ENCODE data around the gene SASH3. TPM values are rescaled to one million over a fixed set of nuclear protein-coding genes. Genes with fewer than 3 reads are reported as not detected.
A peak's percentile ranks its signal among the peaks of the same experiment; 100 is the strongest.
"Not testable (repeated sequence)": the region's sequence is repeated elsewhere in the genome, so short reads cannot be mapped to it uniquely, and the experiment has no call there.

The SASH3 gene
- total RNA-seq, 1 donor from 2014 or later: not detected

- peak; percentile 79 for DNase-seq (ENCODE audit: low read depth)
- Histone ChIP-seq H3K27me3 (ENCODE audit: control insufficient read depth, insufficient read depth, low read length) (no peaks in the 10 kb centered on the region), H3K36me3 (ENCODE audit: control insufficient read depth, insufficient read depth, low read length) (no peaks in the 10 kb centered on the region), H3K4me3 (ENCODE audit: low read depth, low read length) (no peak overlapping the region)
- FAIRE-seq: no peak
- no peak for TF ChIP-seq CTCF (IDR thresholded peaks at IDR 0.05; ENCODE audit: insufficient read depth, low read length, severe bottlenecking)
These were observed 41.8 kb upstream of the SASH3 start for GRCh38 chrX:129737916-129738315.

- Histone ChIP-seq H3K27me3 (ENCODE audit: control insufficient read depth, insufficient read depth, low read length) (no peaks in the 10 kb centered on the region), H3K36me3 (ENCODE audit: control insufficient read depth, insufficient read depth, low read length) (no peaks in the 10 kb centered on the region), H3K4me3 (ENCODE audit: low read depth, low read length) (no peak within 1 kb of the TSS)
- no peak for FAIRE-seq
- no peak for TF ChIP-seq CTCF (IDR thresholded peaks at IDR 0.05; ENCODE audit: insufficient read depth, low read length, severe bottlenecking)
- DNase-seq (ENCODE audit: low read depth): no peak
These were observed 41.1 kb upstream of the SASH3 start, which contains the start of gene XPNPEP2 for GRCh38 chrX:129738466-129739308. TSS of gene XPNPEP2 (plus strand) at chrX:129738979. CDS start at chrX:129739214, 235 bp downstream.

GRCh38 chrX:129739578-129739977 lies 40.2 kb upstream of the SASH3 start:
- FAIRE-seq (peak; percentile 72), DNase-seq (ENCODE audit: low read depth) (no peak)
- no peak for TF ChIP-seq CTCF (IDR thresholded peaks at IDR 0.05; ENCODE audit: insufficient read depth, low read length, severe bottlenecking)
- no peaks in the 10 kb centered on the region for H3K36me3 ChIP-seq (ENCODE audit: control insufficient read depth, insufficient read depth, low read length)
- no peak overlapping the region for H3K4me3 ChIP-seq (ENCODE audit: low read depth, low read length)
- no peaks in the 10 kb centered on the region for H3K27me3 ChIP-seq (ENCODE audit: control insufficient read depth, insufficient read depth, low read length)

- TF ChIP-seq CTCF (IDR thresholded peaks at IDR 0.05; ENCODE audit: insufficient read depth, low read length, severe bottlenecking): no peak
- FAIRE-seq (no peak), DNase-seq (ENCODE audit: low read depth) (no peak)
- no peak overlapping the region for H3K4me3 ChIP-seq (ENCODE audit: low read depth, low read length)
- H3K27me3 ChIP-seq (ENCODE audit: control insufficient read depth, insufficient read depth, low read length): no peaks in the 10 kb centered on the region
- no peaks in the 10 kb centered on the region for H3K36me3 ChIP-seq (ENCODE audit: control insufficient read depth, insufficient read depth, low read length)
These were observed 37.6 kb upstream of the SASH3 start for GRCh38 chrX:129741880-129742758.

GRCh38 chrX:129742759-129743152 lies 37.0 kb upstream of the SASH3 start:
- FAIRE-seq; H3K27me3 ChIP-seq (ENCODE audit: control insufficient read depth, insufficient read depth, low read length); H3K36me3 ChIP-seq (ENCODE audit: control insufficient read depth, insufficient read depth, low read length); DNase-seq (ENCODE audit: low read depth); H3K4me3 ChIP-seq (ENCODE audit: low read depth, low read length): not testable (repeated sequence)

- no peaks in the 10 kb centered on the region for H3K27me3 ChIP-seq (ENCODE audit: control insufficient read depth, insufficient read depth, low read length)
- H3K4me3 ChIP-seq (ENCODE audit: low read depth, low read length): no peak overlapping the region
- no peaks in the 10 kb centered on the region for H3K36me3 ChIP-seq (ENCODE audit: control insufficient read depth, insufficient read depth, low read length)
- TF ChIP-seq CTCF (IDR thresholded peaks at IDR 0.05; ENCODE audit: insufficient read depth, low read length, severe bottlenecking): no peak
- DNase-seq (ENCODE audit: low read depth) (no peak), FAIRE-seq (no peak)
These were observed 35.9 kb upstream of the SASH3 start for GRCh38 chrX:129743821-129744220.
